ENCODE results near the gene IRF9. TPM values are rescaled to one million over a fixed set of nuclear protein-coding genes. Genes with fewer than 3 reads are reported as not detected.
A peak's percentile ranks its signal among the peaks of the same experiment; 100 is the strongest.

IRF9 gene
- total and polyA plus RNA-seq, 2 of the 4 experiments (the other 2 are of a cell fraction) = 25.6 to 34.6 TPM

GRCh38 chr14:24215495-24216344, 54.7 kb downstream of the IRF9 start, which contains the start of gene MDP1:
MDP1 (minus strand) TSS chr14:24216066; CDS start chr14:24215955, 111 bp downstream.
- peak within 1 kb of the TSS; percentile 83 for H3K56ac ChIP-seq (ENCODE audit: extremely low read depth, insufficient read depth, low read length)
- H3K23ac ChIP-seq (ENCODE audit: low read depth, low read length) = peak within 1 kb of the TSS; percentile 97
- H2BK15ac ChIP-seq (ENCODE audit: low read depth, low read length) = no peak within 1 kb of the TSS; the same call in 2 of the 3 replicates
- peak within 1 kb of the TSS; percentile 98 for H3K14ac ChIP-seq (replicated peaks; ENCODE audit: low read depth, low read length)
- peak within 1 kb of the TSS; percentile 68 for H3K18ac ChIP-seq (ENCODE audit: low read depth, low read length)
- H3K79me1 ChIP-seq (ENCODE audit: low read depth in 1 of 2, low read length in 2 of 2) = peaks cover 18 to 67% of the 10 kb centered on the region in 2 experiments
- peak within 1 kb of the TSS; percentile 88 for H3K27ac ChIP-seq (ENCODE audit: insufficient read depth, low read length)
- ChIA-PET POLR2A (ENCODE audit: unreplicated experiment) (no interaction called here), CTCF (interaction anchor here (1.8 kb wide), 1 partner anchor 12 kb away, joined by 7 read pairs; no protein-coding TSS in a partner anchor)
- peak within 1 kb of the TSS; percentile 94 for H4K91ac ChIP-seq (ENCODE audit: insufficient read depth, low read depth, low read length)
- H4K5ac ChIP-seq (ENCODE audit: low read depth, low read length) = peak within 1 kb of the TSS; percentile 92
- WGBS, 2 experiments (ENCODE audit: extremely low coverage in 2 of 2, insufficient read length in 1 of 2) = 0% methylated on average over 21 of the region's 40 CpGs; no CpG with 5 or more reads in 1 of the 2 experiments
- no peaks in the 10 kb centered on the region for H4K20me1 ChIP-seq (ENCODE audit: insufficient read depth, low read length)
- peak within 1 kb of the TSS; percentile 100 for H3K4ac ChIP-seq (ENCODE audit: low read depth, low read length)
- peak within 1 kb of the TSS; percentile 93 for H3K9ac ChIP-seq (ENCODE audit: low read depth, low read length)
- no peaks in the 10 kb centered on the region for H3K27me3 ChIP-seq (ENCODE audit: control insufficient read depth, insufficient read depth, low read length)
- peak within 1 kb of the TSS; percentile 74 for H3K4me3 ChIP-seq (ENCODE audit: insufficient read depth, low read depth, low read length)
- no peak within 1 kb of the TSS for H2BK20ac ChIP-seq (ENCODE audit: low read depth, low read length)
- no peaks in the 10 kb centered on the region for H3K9me3 ChIP-seq (ENCODE audit: control insufficient read depth, insufficient read depth, low read length)
- intact Hi-C loops (cut with micrococcal nuclease) = loop anchor here (1.0 to 10.0 kb wide), 3 partner anchors 17 to 219 kb away; partner anchors contain the start of genes GMPR2 and NEDD8
- dilution Hi-C loops (cut with HindIII; ENCODE audit: low sequenced_read_pairs, unreplicated experiment) = no loop called here
- ATAC-seq (ENCODE audit: low read depth) (peak; percentile 71), DNase-seq (peak; percentile 83)
- peak within 1 kb of the TSS; percentile 85 for H3K4me2 ChIP-seq (ENCODE audit: low read depth, low read length)
- H2AK9ac ChIP-seq (replicated peaks; ENCODE audit: low read depth, low read length, poor library complexity) = peak within 1 kb of the TSS; percentile 98
- peak within 1 kb of the TSS; percentile 55 to 98; a peak in 3 of 4 replicates for H4K8ac ChIP-seq (ENCODE audit: low read depth in 2 of 2, low read length in 2 of 2)
- peak within 1 kb of the TSS; percentile 88 for H2BK5ac ChIP-seq (ENCODE audit: low read depth, low read length, poor library complexity, severe bottlenecking)
- peaks cover 11% of the 10 kb centered on the region for H3K36me3 ChIP-seq (ENCODE audit: control insufficient read depth, insufficient read depth, low read length)
- peaks cover 2% of the 10 kb centered on the region for H3K4me1 ChIP-seq (ENCODE audit: control insufficient read depth, insufficient read depth, low read length)
- in situ Hi-C loops (cut with MboI; ENCODE audit: low sequenced_read_pairs) = no loop called here
- peak within 1 kb of the TSS; percentile 98 for H2AFZ ChIP-seq (replicated peaks; ENCODE audit: low read length, poor library complexity)
- no TSS peak for BruUV-seq (replicated peaks)
- H2AK5ac ChIP-seq (ENCODE audit: low read depth, low read length) = peak within 1 kb of the TSS; percentile 96
- H2BK120ac ChIP-seq (ENCODE audit: low read depth, low read length) = peak within 1 kb of the TSS; percentile 81
- H3K9me1 ChIP-seq (ENCODE audit: insufficient read depth, low read length) = 0 out of 2 replicates have a peak, but pooled peaks cover 13% of the 10 kb centered on the region
- TF ChIP-seq MAFK (IDR thresholded peaks at IDR 0.05; ENCODE audit: low read depth, low read length) = no peak
- TF ChIP-seq BHLHE40 (IDR thresholded peaks at IDR 0.05; ENCODE audit: low read depth, low read length) = no peak
- no peak for TF ChIP-seq NFE2L2 (IDR thresholded peaks at IDR 0.05; ENCODE audit: low read depth, low read length)
- TF ChIP-seq CTCF (conservative IDR thresholded peaks at IDR 0.05; ENCODE audit: low read depth, low read length) = peak; percentile 75
- TF ChIP-seq MAZ (IDR thresholded peaks at IDR 0.05; ENCODE audit: borderline replicate concordance, low read depth, low read length) = peak; percentile 57; the same call in 1 of the 2 replicates
- no peak for TF ChIP-seq FOS (IDR thresholded peaks at IDR 0.05; ENCODE audit: low read depth, low read length)
- no peak for TF ChIP-seq RFX5 (IDR thresholded peaks at IDR 0.05; ENCODE audit: low read depth, low read length)
- TF ChIP-seq MXI1 (IDR thresholded peaks at IDR 0.05; ENCODE audit: borderline replicate concordance, low read depth, low read length) = peak; percentile 59; the same call in 1 of the 2 replicates
- no peak for TF ChIP-seq ELK1 (IDR thresholded peaks at IDR 0.05; ENCODE audit: borderline replicate concordance, low read depth, low read length)
- peak; percentile 47 for TF ChIP-seq RCOR1 (IDR thresholded peaks at IDR 0.05; ENCODE audit: insufficient replicate concordance, low read length)
- peak; percentile 40; the same call in 1 of the 2 replicates for TF ChIP-seq USF2 (IDR thresholded peaks at IDR 0.05; ENCODE audit: low read depth, low read length)
- TF ChIP-seq RAD21 (IDR thresholded peaks at IDR 0.05; ENCODE audit: low read length) = peak; percentile 77
- TF ChIP-seq POLR2A (IDR thresholded peaks at IDR 0.05; ENCODE audit: low read depth, low read length) = peak; percentile 82

Measured in IMR-90 (cell line).